OCI-LY1 (cell line): ENCODE data around the gene MICAL2.

Source experiments
- H2AFZ ChIP-seq: fragments of 200-600 bp; sonication (generic), shearing (Covaris generic); 2 replicates; pipeline ENCODE4 v1.6.0; 2014; ENCODE audit warnings: antibody characterized with exemption, mild to moderate bottlenecking, low read length
- H3F3A ChIP-seq: fragments of 200-600 bp; sonication (generic), shearing (Covaris generic); 2 replicates; pipeline ENCODE4 v1.6.0; 2014; ENCODE audit warnings: mild to moderate bottlenecking, antibody characterized with exemption, low read length, moderate library complexity; ENCODE audit not compliant: insufficient read depth
- H3K27ac ChIP-seq: fragments of 200-600 bp; sonication (generic); 2 replicates; pipeline ENCODE4 v1.5.1; 2014; ENCODE audit warnings: low read length, mixed run types, mild to moderate bottlenecking, low read depth; ENCODE audit not compliant: poor library complexity, severe bottlenecking
- H3K27me3 ChIP-seq: fragments of 200-600 bp; sonication (generic); 2 replicates; pipeline ENCODE4 v1.6.0; 2014; ENCODE audit warnings: antibody characterized with exemption, mild to moderate bottlenecking, low read length, moderate library complexity; ENCODE audit not compliant: insufficient read depth
- H3K36me3 ChIP-seq: fragments of 200-600 bp; sonication (generic); 2 replicates; pipeline ENCODE4 v1.6.1; 2014; ENCODE audit warnings: mild to moderate bottlenecking, antibody characterized with exemption, low read length, moderate library complexity, mixed read lengths; ENCODE audit not compliant: insufficient read depth
- H3K4me1 ChIP-seq: fragments of 200-600 bp; sonication (generic); 2 replicates; pipeline ENCODE4 v1.5.1; 2014; ENCODE audit warnings: mild to moderate bottlenecking, low read length, moderate library complexity; ENCODE audit not compliant: insufficient read depth, severe bottlenecking
- H3K4me2 ChIP-seq: fragments of 200-600 bp; sonication (generic), shearing (Covaris generic); 2 replicates; pipeline ENCODE4 v1.6.1; 2014; ENCODE audit warnings: low read length
- H3K4me3 ChIP-seq: fragments of 200-600 bp; sonication (generic); 2 replicates; pipeline ENCODE4 v1.5.1; 2014; ENCODE audit warnings: low read length, low read depth, mild to moderate bottlenecking, mixed read lengths; ENCODE audit not compliant: poor library complexity, severe bottlenecking
- H3K79me2 ChIP-seq: fragments of 200-600 bp; shearing (Covaris generic); 2 replicates; pipeline ENCODE4 v1.6.1; 2016; ENCODE audit warnings: mixed run types, low read length, mixed read lengths; ENCODE audit not compliant: insufficient read depth
- H3K9ac ChIP-seq: fragments of 200-600 bp; sonication (generic), shearing (Covaris generic); 2 replicates; pipeline ENCODE4 v1.6.1; 2014; ENCODE audit warnings: mild to moderate bottlenecking, low read length, mixed read lengths
- H3K9me2 ChIP-seq: fragments of 200-600 bp; sonication (generic), shearing (Covaris generic); 2 replicates; pipeline ENCODE4 v1.6.1; 2014; ENCODE audit warnings: low read depth, mild to moderate bottlenecking, low read length, mixed read lengths
- H3K9me3 ChIP-seq: fragments of 200-600 bp; shearing (Covaris generic); 2 replicates; pipeline ENCODE4 v1.6.1; 2014; ENCODE audit warnings: low read length, mixed read lengths
- H4K20me1 ChIP-seq: fragments of 200-600 bp; sonication (generic), shearing (Covaris generic); 2 replicates; pipeline ENCODE4 v1.6.0; 2016; ENCODE audit warnings: mild to moderate bottlenecking, low read length; ENCODE audit not compliant: insufficient read depth
- EZH2 ChIP-seq: fragments of 200-600 bp; sonication (generic), shearing (Covaris generic); IDR thresholded peaks from 2 replicates; pipeline ENCODE4 v1.8.0; 2017; ENCODE audit warnings: borderline replicate concordance, mixed run types, mild to moderate bottlenecking, antibody characterized with exemption, low read length, moderate library complexity, mixed read lengths
- TF ChIP-seq, protein P1 (sequence below): fragments of 200-600 bp; sonication (generic), shearing (Covaris generic); IDR thresholded peaks from 2 replicates; pipeline ENCODE4 v1.5.1; 2017; ENCODE audit warnings: mild to moderate bottlenecking, antibody characterized with exemption, low read length, moderate library complexity, mixed read lengths

MICAL2 gene

DNA sequence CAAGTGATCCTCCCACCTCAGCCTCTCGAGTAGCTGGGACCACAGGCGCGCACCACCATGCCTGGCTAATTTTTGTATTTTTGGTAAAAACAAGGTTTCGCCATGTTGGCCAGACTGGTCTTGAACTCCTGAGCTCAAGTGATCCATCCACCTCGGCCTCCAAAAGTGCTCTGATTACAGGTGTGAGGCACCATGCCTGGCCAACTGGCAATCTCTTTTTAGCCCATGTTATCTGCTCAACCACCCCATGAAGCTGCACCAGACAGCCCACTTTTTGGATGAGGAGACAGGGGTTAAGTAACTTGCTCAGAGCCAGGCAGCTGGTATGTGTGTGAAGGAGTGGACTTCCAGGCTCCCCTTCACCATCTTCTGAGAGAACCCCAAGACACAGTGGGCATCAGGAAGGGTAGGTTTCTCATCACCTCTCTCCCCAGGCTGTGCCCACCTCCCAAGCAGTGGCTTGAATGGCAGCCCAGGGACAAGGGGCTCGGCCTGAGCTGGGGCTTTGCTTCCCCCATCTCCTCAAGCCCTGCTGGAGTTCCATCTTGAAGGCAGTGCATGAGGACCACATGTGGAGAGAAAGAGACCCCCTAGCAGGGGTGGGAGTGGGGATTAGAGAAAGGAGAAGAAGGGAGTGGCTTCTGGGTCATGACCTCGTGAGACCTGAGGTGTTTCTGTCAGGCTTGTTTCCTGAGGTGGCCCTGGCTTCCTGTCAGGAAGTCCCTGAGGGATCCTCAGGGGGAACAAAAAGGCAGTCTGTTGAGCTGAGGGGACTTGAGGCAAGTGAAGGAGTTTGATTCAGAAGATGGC, 179.5 kb downstream of the MICAL2 start:
- Histone ChIP-seq H4K20me1 (no peaks in the 10 kb centered on the region), H3K4me3 (no peak overlapping the region), H3K4me2 (no peak overlapping the region), H3K4me1 (no peaks in the 10 kb centered on the region), H3K9me3 (no peaks in the 10 kb centered on the region), H3F3A (no peaks in the 10 kb centered on the region), H3K9me2 (no peaks in the 10 kb centered on the region), H3K79me2 (no peaks in the 10 kb centered on the region), H3K9ac (no peak overlapping the region), H2AFZ (no peak overlapping the region), H3K36me3 (no peaks in the 10 kb centered on the region), H3K27me3 (no peaks in the 10 kb centered on the region), H3K27ac (no peak overlapping the region)
- TF ChIP-seq, protein P1, sequence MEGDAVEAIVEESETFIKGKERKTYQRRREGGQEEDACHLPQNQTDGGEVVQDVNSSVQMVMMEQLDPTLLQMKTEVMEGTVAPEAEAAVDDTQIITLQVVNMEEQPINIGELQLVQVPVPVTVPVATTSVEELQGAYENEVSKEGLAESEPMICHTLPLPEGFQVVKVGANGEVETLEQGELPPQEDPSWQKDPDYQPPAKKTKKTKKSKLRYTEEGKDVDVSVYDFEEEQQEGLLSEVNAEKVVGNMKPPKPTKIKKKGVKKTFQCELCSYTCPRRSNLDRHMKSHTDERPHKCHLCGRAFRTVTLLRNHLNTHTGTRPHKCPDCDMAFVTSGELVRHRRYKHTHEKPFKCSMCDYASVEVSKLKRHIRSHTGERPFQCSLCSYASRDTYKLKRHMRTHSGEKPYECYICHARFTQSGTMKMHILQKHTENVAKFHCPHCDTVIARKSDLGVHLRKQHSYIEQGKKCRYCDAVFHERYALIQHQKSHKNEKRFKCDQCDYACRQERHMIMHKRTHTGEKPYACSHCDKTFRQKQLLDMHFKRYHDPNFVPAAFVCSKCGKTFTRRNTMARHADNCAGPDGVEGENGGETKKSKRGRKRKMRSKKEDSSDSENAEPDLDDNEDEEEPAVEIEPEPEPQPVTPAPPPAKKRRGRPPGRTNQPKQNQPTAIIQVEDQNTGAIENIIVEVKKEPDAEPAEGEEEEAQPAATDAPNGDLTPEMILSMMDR = no peak
- no peak for TF ChIP-seq EZH2

DNA sequence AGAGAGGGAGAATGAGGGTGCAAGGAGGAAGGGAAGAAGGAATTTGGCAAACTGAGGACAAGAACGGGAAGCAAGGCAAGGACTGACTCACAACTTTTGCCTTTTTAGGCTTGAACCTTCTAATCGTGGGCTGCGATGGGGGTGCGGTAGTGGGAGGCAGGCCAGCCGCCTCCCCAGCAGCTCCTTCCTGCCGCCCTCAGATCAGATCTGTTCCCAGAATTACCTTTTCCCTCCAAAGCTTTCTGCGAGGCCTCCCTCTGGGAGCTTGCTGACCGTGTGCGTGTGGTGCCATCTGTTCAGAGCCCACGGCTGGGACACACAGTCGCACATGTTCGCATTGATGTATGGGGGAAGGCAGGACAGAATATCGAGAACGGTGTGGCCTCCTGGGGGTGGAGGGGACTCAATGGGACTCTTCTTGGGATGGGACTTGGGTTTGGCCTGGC, 180.1 kb downstream of the MICAL2 start:
- H3K4me2 ChIP-seq = no peak overlapping the region
- no peak overlapping the region for H3K4me3 ChIP-seq
- no peak overlapping the region for H2AFZ ChIP-seq
- H3K27me3 ChIP-seq = no peaks in the 10 kb centered on the region
- H4K20me1 ChIP-seq = no peaks in the 10 kb centered on the region
- no peaks in the 10 kb centered on the region for H3K36me3 ChIP-seq
- no peaks in the 10 kb centered on the region for H3K9me3 ChIP-seq
- TF ChIP-seq, protein P1 = no peak
- no peak for TF ChIP-seq EZH2
- H3K4me1 ChIP-seq = no peaks in the 10 kb centered on the region
- H3F3A ChIP-seq = no peaks in the 10 kb centered on the region
- no peaks in the 10 kb centered on the region for H3K79me2 ChIP-seq
- no peak overlapping the region for H3K9ac ChIP-seq
- no peak overlapping the region for H3K27ac ChIP-seq
- no peaks in the 10 kb centered on the region for H3K9me2 ChIP-seq

DNA sequence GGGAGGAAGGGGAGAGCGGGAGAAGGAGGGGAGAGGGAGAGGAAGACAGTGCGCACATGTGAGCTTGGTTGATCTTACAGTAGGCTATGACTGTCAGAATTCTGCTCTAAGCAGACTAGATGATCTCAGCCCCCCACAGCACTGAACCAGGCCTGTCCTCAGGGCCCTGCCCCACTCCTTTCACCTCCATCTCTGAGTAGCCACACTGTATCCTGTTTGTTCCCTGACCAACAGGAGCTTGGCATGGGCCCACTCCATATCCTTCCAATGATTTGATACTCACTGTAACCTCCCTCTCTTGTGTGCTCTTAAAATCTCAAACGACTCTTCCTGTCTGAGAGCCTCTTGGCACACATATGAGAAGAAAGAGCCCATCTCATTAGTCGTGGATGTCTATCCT, 180.9 kb downstream of the MICAL2 start:
- Histone ChIP-seq H3K4me2 (no peak overlapping the region), H3K9me2 (no peaks in the 10 kb centered on the region), H3K36me3 (no peaks in the 10 kb centered on the region), H3K4me3 (no peak overlapping the region), H2AFZ (no peak overlapping the region), H3K9me3 (no peaks in the 10 kb centered on the region), H3K9ac (no peak overlapping the region), H3K27ac (no peak overlapping the region), H3K79me2 (no peaks in the 10 kb centered on the region), H3K27me3 (no peaks in the 10 kb centered on the region), H3K4me1 (no peaks in the 10 kb centered on the region), H4K20me1 (no peaks in the 10 kb centered on the region), H3F3A (no peaks in the 10 kb centered on the region)
- no peak for TF ChIP-seq EZH2
- TF ChIP-seq, protein P1 = no peak
